ENCODE results near the gene ZBTB16.

Gene ZBTB16

GRCh38 chr11:114102993-114103896 lies 43.7 kb downstream of the ZBTB16 start:
- no peak for DNase-seq (ENCODE audit: low read depth in 2 of 2, low spot score in 1 of 2)

- DNase-seq (ENCODE audit: low read depth in 2 of 2, low spot score in 1 of 2), result no peak
These were observed 46.1 kb downstream of the ZBTB16 start for GRCh38 chr11:114105611-114106010.

- no peak for DNase-seq (ENCODE audit: low read depth in 2 of 2, low spot score in 1 of 2)
These were observed 46.5 kb downstream of the ZBTB16 start for GRCh38 chr11:114106047-114106446.

- DNase-seq (ENCODE audit: low read depth in 2 of 2, low spot score in 1 of 2), result no peak
These were observed 47.5 kb downstream of the ZBTB16 start for GRCh38 chr11:114106986-114107385.

- DNase-seq (ENCODE audit: low read depth in 2 of 2, low spot score in 1 of 2), result no peak
These were observed 49.1 kb downstream of the ZBTB16 start for GRCh38 chr11:114108501-114109205.

- DNase-seq (ENCODE audit: low read depth in 2 of 2, low spot score in 1 of 2), result no peak
These were observed 49.9 kb downstream of the ZBTB16 start for GRCh38 chr11:114109206-114110090.

GRCh38 chr11:114110123-114110522 lies 50.6 kb downstream of the ZBTB16 start:
- DNase-seq (ENCODE audit: low read depth in 2 of 2, low spot score in 1 of 2), result no peak

GRCh38 chr11:114110952-114111947 lies 51.7 kb downstream of the ZBTB16 start:
- DNase-seq (ENCODE audit: low read depth in 2 of 2, low spot score in 1 of 2), result no peak

GRCh38 chr11:114115451-114115928 lies 56.0 kb downstream of the ZBTB16 start:
- no peak for DNase-seq (ENCODE audit: low read depth in 2 of 2, low spot score in 1 of 2)

- DNase-seq (ENCODE audit: low read depth in 2 of 2, low spot score in 1 of 2), result no peak
These were observed 56.8 kb downstream of the ZBTB16 start for GRCh38 chr11:114116357-114116756.

- no peak for DNase-seq (ENCODE audit: low read depth in 2 of 2, low spot score in 1 of 2)
These were observed 57.3 kb downstream of the ZBTB16 start for GRCh38 chr11:114116800-114117199.

GRCh38 chr11:114120606-114121005 lies 61.1 kb downstream of the ZBTB16 start:
- no peak for DNase-seq (ENCODE audit: low read depth in 2 of 2, low spot score in 1 of 2)

- no peak for DNase-seq (ENCODE audit: low read depth in 2 of 2, low spot score in 1 of 2)
These were observed 61.6 kb downstream of the ZBTB16 start for GRCh38 chr11:114121138-114121537.

- DNase-seq (ENCODE audit: low read depth in 2 of 2, low spot score in 1 of 2), result no peak
These were observed 62.4 kb downstream of the ZBTB16 start for GRCh38 chr11:114121804-114122504.

GRCh38 chr11:114122686-114123085 lies 63.2 kb downstream of the ZBTB16 start:
- no peak for DNase-seq (ENCODE audit: low read depth in 2 of 2, low spot score in 1 of 2)

GRCh38 chr11:114123692-114124330 lies 64.3 kb downstream of the ZBTB16 start:
- DNase-seq (ENCODE audit: low read depth in 2 of 2, low spot score in 1 of 2), result no peak

- no peak for DNase-seq (ENCODE audit: low read depth in 2 of 2, low spot score in 1 of 2)
These were observed 65.2 kb downstream of the ZBTB16 start for GRCh38 chr11:114124601-114125144.

GRCh38 chr11:114125531-114125930 lies 66.0 kb downstream of the ZBTB16 start:
- DNase-seq (ENCODE audit: low read depth in 2 of 2, low spot score in 1 of 2), result no peak

- DNase-seq (ENCODE audit: low read depth in 2 of 2, low spot score in 1 of 2), result no peak
These were observed 66.4 kb downstream of the ZBTB16 start for GRCh38 chr11:114125959-114126358.
